NCI-H345 treated with DMSO at 0.1 percent for 48 hours (cell line): Measurements from ENCODE around the gene MAPRE2.
A peak's percentile ranks its signal among the peaks of the same experiment; 100 is the strongest.

Source experiments
- DNase-seq: peaks from one replicate; lab custom pipeline; 2025; ENCODE audit not compliant: unreplicated experiment; lab: John Stamatoyannopoulos, UW

MAPRE2 gene

GRCh38 chr18:35032113-35032512 lies 9.1 kb upstream of the MAPRE2 start:
- DNase-seq, result no peak

GRCh38 chr18:35038029-35038428 lies 3.2 kb upstream of the MAPRE2 start:
- no peak for DNase-seq

- DNase-seq, result no peak
Observed at GRCh38 chr18:35038881-35039491, 2.2 kb upstream of the MAPRE2 start.

- no peak for DNase-seq
Observed at GRCh38 chr18:35040638-35040987, 600 bp upstream of the MAPRE2 start.

GRCh38 chr18:35041815-35042387 lies 688 bp downstream of the MAPRE2 start:
- peak; percentile 32 for DNase-seq

GRCh38 chr18:35042389-35043071 lies 1.3 kb downstream of the MAPRE2 start:
- no peak for DNase-seq

- DNase-seq, result no peak
Observed at GRCh38 chr18:35043207-35043606, 2.0 kb downstream of the MAPRE2 start.

GRCh38 chr18:35045121-35045520 lies 3.9 kb downstream of the MAPRE2 start:
- DNase-seq, result peak; percentile 42

- no peak for DNase-seq
Observed at GRCh38 chr18:35045806-35046205, 4.6 kb downstream of the MAPRE2 start.

GRCh38 chr18:35047697-35048292 lies 6.6 kb downstream of the MAPRE2 start:
- DNase-seq, result no peak

- DNase-seq, result no peak
Observed at GRCh38 chr18:35049111-35050027, 8.2 kb downstream of the MAPRE2 start.

GRCh38 chr18:35050028-35050546 lies 8.9 kb downstream of the MAPRE2 start:
- no peak for DNase-seq

- DNase-seq, result no peak
Observed at GRCh38 chr18:35050705-35051195, 9.5 kb downstream of the MAPRE2 start.

GRCh38 chr18:35051641-35052377 lies 10.6 kb downstream of the MAPRE2 start:
- DNase-seq, result no peak

- no peak for DNase-seq
Observed at GRCh38 chr18:35054401-35054800, 13.2 kb downstream of the MAPRE2 start.

GRCh38 chr18:35055105-35055504 lies 13.9 kb downstream of the MAPRE2 start:
- no peak for DNase-seq

GRCh38 chr18:35055726-35056125 lies 14.5 kb downstream of the MAPRE2 start:
- no peak for DNase-seq

GRCh38 chr18:35059280-35059927 lies 18.2 kb downstream of the MAPRE2 start:
- no peak for DNase-seq

GRCh38 chr18:35060122-35060815 lies 19.1 kb downstream of the MAPRE2 start:
- DNase-seq, result no peak
